Heart left ventricle (tissue), 16 donors: ENCODE results near the gene SLC9B2. TPM values are rescaled to one million over a fixed set of nuclear protein-coding genes. Genes with fewer than 3 reads are reported as not detected.

Source experiments
- ATAC-seq, 4 donors: fragments of 200-7000 bp; cut with Tn5 transposase; one replicate each; pipeline ENCODE4 v1.9.1; 2020 to 2022; ENCODE audit warnings: moderate library complexity in 4 of 4, mild to moderate bottlenecking in 3 of 4, moderate number of reproducible peaks in 1 of 4
- DNase-seq, 5 donors: peaks; one replicate each; pipeline ENCODE4 v3.0.0-alpha.2; 2020
- H3K27ac ChIP-seq, 12 donors: fragments of 200-600 bp; sonication (generic) in 4 of 12; one replicate each; pipeline versions ENCODE4 v1.5.0 to v1.8.0; 2016 to 2022; ENCODE audit warnings: mild to moderate bottlenecking in 2 of 12
- H3K27me3 ChIP-seq, 9 donors: fragments of 200-600 bp; sonication (generic) in 2 of 9; one replicate each; pipeline versions ENCODE4 v1.5.1 to v1.8.0; 2016 to 2022; ENCODE audit warnings: mild to moderate bottlenecking in 3 of 9
- H3K36me3 ChIP-seq, 9 donors: fragments of 200-600 bp; sonication (generic) in 2 of 9; one replicate each; pipeline versions ENCODE4 v1.5.0 to v1.8.0; 2018 to 2022; ENCODE audit warnings: mild to moderate bottlenecking in 2 of 9
- H3K4me1 ChIP-seq, 12 donors: fragments of 200-600 bp; sonication (generic) in 4 of 12; one replicate each; pipeline versions ENCODE4 v1.5.0 to v1.8.0; 2016 to 2022; ENCODE audit warnings: mild to moderate bottlenecking in 3 of 12
- H3K4me3 ChIP-seq, 12 donors: fragments of 200-600 bp; sonication (generic) in 4 of 12; one replicate each; pipeline versions ENCODE4 v1.5.0 to v1.8.0; 2017 to 2022; ENCODE audit warnings: mild to moderate bottlenecking in 9 of 12, moderate library complexity in 4 of 12
- H3K9me3 ChIP-seq, 12 donors: fragments of 200-600 bp; sonication (generic) in 4 of 12; one replicate each; pipeline versions ENCODE4 v1.5.0 to v1.8.0; 2016 to 2022; ENCODE audit warnings: mild to moderate bottlenecking in 1 of 12
- POLR2A ChIP-seq, 2 donors: fragments of 450-650 bp; IDR thresholded peaks; one replicate each; pipeline ENCODE4 v1.6.1; 2017; ENCODE audit warnings: antibody characterized with exemption in 2 of 2, mild to moderate bottlenecking in 2 of 2, moderate library complexity in 2 of 2
- WGBS, 4 donors: extraction: QIAGEN DNeasy Blood & Tissue Kit in 2 of 4; methylation state at CpG; one replicate each; pipeline versions ENCODE4 v1.1.5 to v1.1.7; 2013 to 2018; 5-methylcytosine and 5-hydroxymethylcytosine counted together
- intact Hi-C, 10 donors: fragments of 100-400 bp; cut with DNase I; formaldehyde crosslinking; loops; one replicate each; pipeline versions ENCODE4 v1.11.1 to v1.14.2; 2022
- polyA plus RNA-seq, 2 donors: library from polyadenylated mRNA; stranded (reverse); fragments of 200-250 nt; gene quantifications; one replicate each; pipeline ENCODE4 v1.2.3, GENCODE V29; 2013
- total RNA-seq, 9 donors: library from RNA; depleted of rRNA in 2 of 9; stranded (reverse); fragments of >200 nt in 2 of 9; fragmentation: NEBNext Ultra II Directional in 3 of 9; extraction: Animal tissue kit (Norgen Biotek cat#: 25700) in 3 of 9; gene quantifications; one replicate each; pipeline versions ENCODE4 v1.1.0 to v1.2.4, GENCODE V29; 2016 to 2023
- TF ChIP-seq, protein P1 (sequence below), 12 donors: fragments of 200-600 bp; sonication (generic) in 4 of 12; IDR thresholded peaks; one replicate each; pipeline versions ENCODE4 v1.5.0 to v1.8.0; 2018 to 2022; ENCODE audit warnings: antibody characterized with exemption in 12 of 12, mild to moderate bottlenecking in 5 of 12
- donor health status: ischemic (EF 13 %, LVEDD 7.1; RV severe dilation, severe dysfunction).
- donor health status: healthy with polysubstance abuse.
- donor health status: DM: no; HTN: yes; CAD: no.
- donor health status: DM: no; HTN: no; CAD: no.
- donor health status: ischemic (EF 25% LVEDD 6.9; RV normal size, moderate dysfunction).
- donor health status: ischemic (EF 25% LVEDD 5.7; RV mildly dilated, moderate dysfunction).
- donor health status: healthy.
- donor health status: DM: yes; HTN: yes; CAD: no.
- donor health status: ischemic (EF 35%, LVEDD 5.7; RV mildly dilated, moderate dysfunction).
- donor health status: nonischemic (EF 11% LVEDD 7.7; RV severe dilation, severe dysfunction).
- donor health status: DM: yes; HTN: yes; CAD: no.
- donor health status: PGD.
- donor health status: ischemic (EF 29% LVEDD 5.4; RV normal size, mild dysfunction).
- donor health status: nonischemic (EF 23%, LVEDD 6.1; RV moderate dilation, normal function).

Gene SLC9B2
- total and polyA plus RNA-seq, 11 donors = 1.4 to 7.1 (median 4.6) TPM

DNA sequence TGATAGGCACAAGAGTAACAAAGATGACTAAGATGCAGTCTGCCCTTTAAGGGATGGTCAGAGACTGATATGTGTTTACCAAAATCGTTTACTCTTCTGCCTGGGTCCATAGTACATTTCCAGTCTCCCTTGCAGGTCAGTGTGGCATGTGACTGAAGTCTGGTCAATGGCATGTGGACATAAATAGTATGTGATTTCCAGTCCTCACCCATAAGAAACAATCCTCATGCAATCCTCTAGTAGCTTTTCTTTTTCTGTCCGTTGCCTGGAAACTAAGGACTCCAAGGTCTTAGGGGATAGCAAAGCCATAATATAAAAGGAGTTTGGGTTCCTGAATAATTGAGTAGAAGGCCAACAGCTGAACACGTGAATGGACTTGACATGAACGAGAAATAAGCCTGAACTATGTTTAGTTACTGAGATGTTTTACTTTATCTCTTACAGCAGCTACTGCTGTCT, 1.1 kb downstream of the SLC9B2 start:
- peak in 1 of 4 donors; percentile 9 for ATAC-seq

DNA sequence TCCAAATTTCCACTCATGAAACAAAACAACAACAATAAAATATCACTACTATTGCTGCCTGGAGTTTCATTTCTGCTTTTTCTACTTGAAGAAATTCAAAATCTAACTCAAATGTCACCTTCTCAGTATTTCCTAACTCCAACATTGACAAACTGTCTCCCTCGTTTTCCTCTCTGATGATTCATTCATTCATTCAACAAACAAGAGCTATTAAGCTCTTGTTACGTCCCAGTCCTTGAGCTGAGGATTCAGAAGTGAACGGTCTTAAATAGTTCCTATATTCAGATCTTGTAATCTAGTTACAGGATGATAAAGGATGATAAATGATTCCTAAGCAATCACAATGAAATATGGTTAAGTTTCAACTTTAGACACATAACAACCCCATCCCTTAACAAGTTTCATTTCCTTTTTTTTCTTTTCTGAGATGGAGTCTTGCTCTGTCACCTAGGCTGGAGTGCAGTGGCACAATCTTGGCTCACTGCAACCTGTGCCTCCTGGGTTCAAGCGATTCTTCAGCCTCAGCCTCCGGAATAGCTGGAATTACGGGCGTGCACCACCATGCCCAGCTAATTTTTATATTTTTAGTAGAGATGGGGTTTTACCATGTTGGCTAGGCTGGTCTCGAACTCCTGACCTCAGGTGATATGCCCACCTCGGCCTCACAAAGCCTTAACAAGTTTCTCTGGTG, 1.7 kb downstream of the SLC9B2 start:
- peaks cover 0 to 24% (median 7%) of the 10 kb centered on the region in 12 donors for H3K4me1 ChIP-seq
- no peak for TF ChIP-seq POLR2A (IDR thresholded peaks at IDR 0.05)
- TF ChIP-seq, protein P1, sequence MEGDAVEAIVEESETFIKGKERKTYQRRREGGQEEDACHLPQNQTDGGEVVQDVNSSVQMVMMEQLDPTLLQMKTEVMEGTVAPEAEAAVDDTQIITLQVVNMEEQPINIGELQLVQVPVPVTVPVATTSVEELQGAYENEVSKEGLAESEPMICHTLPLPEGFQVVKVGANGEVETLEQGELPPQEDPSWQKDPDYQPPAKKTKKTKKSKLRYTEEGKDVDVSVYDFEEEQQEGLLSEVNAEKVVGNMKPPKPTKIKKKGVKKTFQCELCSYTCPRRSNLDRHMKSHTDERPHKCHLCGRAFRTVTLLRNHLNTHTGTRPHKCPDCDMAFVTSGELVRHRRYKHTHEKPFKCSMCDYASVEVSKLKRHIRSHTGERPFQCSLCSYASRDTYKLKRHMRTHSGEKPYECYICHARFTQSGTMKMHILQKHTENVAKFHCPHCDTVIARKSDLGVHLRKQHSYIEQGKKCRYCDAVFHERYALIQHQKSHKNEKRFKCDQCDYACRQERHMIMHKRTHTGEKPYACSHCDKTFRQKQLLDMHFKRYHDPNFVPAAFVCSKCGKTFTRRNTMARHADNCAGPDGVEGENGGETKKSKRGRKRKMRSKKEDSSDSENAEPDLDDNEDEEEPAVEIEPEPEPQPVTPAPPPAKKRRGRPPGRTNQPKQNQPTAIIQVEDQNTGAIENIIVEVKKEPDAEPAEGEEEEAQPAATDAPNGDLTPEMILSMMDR (IDR thresholded peaks at IDR 0.05) = no peak
- no peak for ATAC-seq
- intact Hi-C loops = loop anchor here in 1 of 10 donors (5.0 kb wide), 1 partner anchor 208 kb away; the partner anchor contains the start of gene CISD2
- H3K27me3 ChIP-seq = no peaks in the 10 kb centered on the region
- H3K9me3 ChIP-seq = no peaks in the 10 kb centered on the region
- DNase-seq = no peak
- H3K4me3 ChIP-seq = peak overlapping the region in 3 of 12 donors; percentile 69 to 86 (median 72)
- H3K36me3 ChIP-seq = peaks cover 0 to 16% (median 5%) of the 10 kb centered on the region in 9 donors
- no peak overlapping the region for H3K27ac ChIP-seq
- 93 to 95% (median 93%) methylated on average over 9 of the region's 9 CpGs for WGBS, 4 donors

More for the DNA sequence above, 1.1 kb downstream of the SLC9B2 start:
- peaks cover 0 to 22% (median 6%) of the 10 kb centered on the region in 9 donors for H3K36me3 ChIP-seq
- peaks cover 0 to 24% (median 7%) of the 10 kb centered on the region in 12 donors for H3K4me1 ChIP-seq
- TF ChIP-seq, protein P1 (IDR thresholded peaks at IDR 0.05) = no peak
- TF ChIP-seq POLR2A (IDR thresholded peaks at IDR 0.05) = no peak
- WGBS, 4 donors = 13 to 31% (median 24%) methylated on average over 4 of the region's 4 CpGs
- peak overlapping the region in 7 of 12 donors; percentile 67 to 90 (median 84) for H3K27ac ChIP-seq
- peak overlapping the region; percentile 46 to 89 (median 73) for H3K4me3 ChIP-seq
- DNase-seq = no peak
- H3K27me3 ChIP-seq = no peaks in the 10 kb centered on the region
- intact Hi-C loops = loop anchor here in 1 of 10 donors (5.0 kb wide), 1 partner anchor 208 kb away; the partner anchor contains the start of gene CISD2
- no peaks in the 10 kb centered on the region for H3K9me3 ChIP-seq

DNA sequence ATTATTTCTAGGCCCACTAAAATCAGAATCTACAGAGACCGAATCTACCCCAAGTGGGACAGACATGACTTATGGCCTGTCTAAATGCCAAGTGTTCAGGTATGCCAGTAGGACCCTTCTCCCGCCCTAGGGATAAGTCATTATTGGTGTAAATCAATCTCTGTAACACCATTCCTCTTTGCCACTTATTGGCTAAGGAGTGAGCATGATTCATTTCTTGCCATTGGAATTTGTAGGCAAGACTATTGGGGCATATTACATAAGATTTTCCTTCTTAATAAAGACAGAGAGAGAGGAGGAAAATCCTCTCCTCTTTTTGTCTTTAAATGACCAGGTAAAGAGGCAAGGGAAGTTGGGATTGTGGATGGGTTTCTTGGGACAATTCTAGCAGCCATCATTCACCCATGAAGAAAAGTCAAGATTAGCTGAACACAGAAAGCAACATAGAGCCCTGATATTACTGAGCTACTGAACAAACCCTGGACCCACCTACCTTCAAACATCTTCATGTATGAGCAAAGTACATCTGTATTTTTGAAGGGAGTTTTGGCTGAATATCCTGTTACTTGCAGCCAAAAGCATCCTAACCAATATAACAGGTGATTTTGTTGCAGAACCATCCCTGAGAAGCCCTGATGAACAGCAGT, 2.6 kb downstream of the SLC9B2 start:
- intact Hi-C loops = no loop called here
- Histone ChIP-seq H3K36me3 (peaks cover 0 to 6% (median 0%) of the 10 kb centered on the region in 9 donors), H3K27ac (no peak overlapping the region), H3K27me3 (no peaks in the 10 kb centered on the region), H3K4me1 (peaks cover 0 to 24% (median 7%) of the 10 kb centered on the region in 12 donors), H3K4me3 (no peak overlapping the region), H3K9me3 (no peaks in the 10 kb centered on the region)
- DNase-seq (no peak), ATAC-seq (no peak)
- 98 to 100% (median 99%) methylated on average over 2 of the region's 2 CpGs for WGBS, 4 donors
- no peak for TF ChIP-seq POLR2A (IDR thresholded peaks at IDR 0.05)
- TF ChIP-seq, protein P1 (IDR thresholded peaks at IDR 0.05) = no peak
